GM12873 (cell line): ENCODE data around the gene FAN1.

Experiments used
- TF ChIP-seq, protein P1 (sequence below): IDR thresholded peaks from 2 replicates; pipeline ENCODE4 v1.5.1; 2012; ENCODE audit warnings: low read depth, mild to moderate bottlenecking, moderate library complexity, low read length, control low read depth; ENCODE audit not compliant: insufficient read depth; ENCODE audit errors: missing control alignments

FAN1 gene

DNA sequence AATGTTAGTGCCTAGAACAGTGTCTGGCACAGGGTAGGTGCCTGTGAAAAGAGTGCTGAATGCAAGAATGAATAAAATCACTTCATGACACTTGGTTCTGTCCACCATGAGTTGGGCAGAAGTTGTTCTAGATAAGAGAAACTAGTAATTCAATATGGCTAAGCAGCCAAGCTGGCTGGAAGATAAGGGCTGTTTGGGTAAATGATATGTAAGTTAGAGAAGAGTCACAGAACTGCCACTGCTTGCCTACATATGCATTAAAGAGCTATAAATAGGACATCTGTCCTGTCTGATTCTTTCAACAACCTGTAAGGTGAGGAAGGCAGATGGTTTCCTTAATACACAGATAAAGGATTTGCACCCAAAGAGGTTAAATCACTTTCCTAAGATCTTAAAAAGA, 74.6 kb downstream of the FAN1 start:
- TF ChIP-seq, protein P1, sequence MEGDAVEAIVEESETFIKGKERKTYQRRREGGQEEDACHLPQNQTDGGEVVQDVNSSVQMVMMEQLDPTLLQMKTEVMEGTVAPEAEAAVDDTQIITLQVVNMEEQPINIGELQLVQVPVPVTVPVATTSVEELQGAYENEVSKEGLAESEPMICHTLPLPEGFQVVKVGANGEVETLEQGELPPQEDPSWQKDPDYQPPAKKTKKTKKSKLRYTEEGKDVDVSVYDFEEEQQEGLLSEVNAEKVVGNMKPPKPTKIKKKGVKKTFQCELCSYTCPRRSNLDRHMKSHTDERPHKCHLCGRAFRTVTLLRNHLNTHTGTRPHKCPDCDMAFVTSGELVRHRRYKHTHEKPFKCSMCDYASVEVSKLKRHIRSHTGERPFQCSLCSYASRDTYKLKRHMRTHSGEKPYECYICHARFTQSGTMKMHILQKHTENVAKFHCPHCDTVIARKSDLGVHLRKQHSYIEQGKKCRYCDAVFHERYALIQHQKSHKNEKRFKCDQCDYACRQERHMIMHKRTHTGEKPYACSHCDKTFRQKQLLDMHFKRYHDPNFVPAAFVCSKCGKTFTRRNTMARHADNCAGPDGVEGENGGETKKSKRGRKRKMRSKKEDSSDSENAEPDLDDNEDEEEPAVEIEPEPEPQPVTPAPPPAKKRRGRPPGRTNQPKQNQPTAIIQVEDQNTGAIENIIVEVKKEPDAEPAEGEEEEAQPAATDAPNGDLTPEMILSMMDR, result no peak

DNA sequence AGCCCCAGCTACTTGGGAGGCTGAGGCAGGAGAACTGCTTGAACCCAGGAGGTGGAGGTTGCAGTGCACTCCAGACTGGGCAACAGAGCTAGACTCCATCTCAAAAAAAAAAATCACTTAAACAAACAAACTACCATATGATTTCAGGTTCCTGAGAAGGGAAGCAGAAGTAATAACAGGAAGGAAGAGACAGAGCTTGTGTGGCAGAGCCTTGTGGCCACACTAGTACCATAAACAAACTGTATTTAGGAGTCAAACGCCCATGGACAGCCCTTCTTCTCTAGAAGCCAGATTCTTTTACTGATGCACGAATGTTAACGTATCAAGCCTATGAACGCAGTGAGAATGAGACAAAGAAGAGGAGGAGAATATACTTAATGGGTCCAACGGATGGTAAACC, 75.7 kb downstream of the FAN1 start:
- TF ChIP-seq, protein P1, result no peak

DNA sequence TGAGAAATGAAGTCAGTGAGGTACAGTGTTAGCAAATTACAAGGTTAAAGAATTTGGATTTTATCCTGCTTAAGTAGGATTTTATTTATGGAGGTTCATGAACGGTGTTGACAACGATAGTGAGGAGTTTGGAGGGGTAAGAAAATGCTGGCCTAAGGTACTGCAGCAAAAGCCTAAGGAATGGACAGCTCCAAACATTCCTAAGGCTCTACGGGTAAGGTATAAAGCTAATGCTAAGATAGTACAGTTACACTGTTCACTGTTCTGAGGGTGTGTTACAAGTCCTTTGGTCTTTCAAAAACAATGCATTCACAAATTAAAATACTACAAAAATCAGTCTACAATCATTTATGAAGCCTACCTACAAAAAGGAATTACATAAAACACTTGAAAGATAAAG, 80.4 kb downstream of the FAN1 start:
- TF ChIP-seq, protein P1, result no peak

GRCh38 chr15:30984542-30984941, 80.8 kb downstream of the FAN1 start:
- TF ChIP-seq, protein P1, result no peak

DNA sequence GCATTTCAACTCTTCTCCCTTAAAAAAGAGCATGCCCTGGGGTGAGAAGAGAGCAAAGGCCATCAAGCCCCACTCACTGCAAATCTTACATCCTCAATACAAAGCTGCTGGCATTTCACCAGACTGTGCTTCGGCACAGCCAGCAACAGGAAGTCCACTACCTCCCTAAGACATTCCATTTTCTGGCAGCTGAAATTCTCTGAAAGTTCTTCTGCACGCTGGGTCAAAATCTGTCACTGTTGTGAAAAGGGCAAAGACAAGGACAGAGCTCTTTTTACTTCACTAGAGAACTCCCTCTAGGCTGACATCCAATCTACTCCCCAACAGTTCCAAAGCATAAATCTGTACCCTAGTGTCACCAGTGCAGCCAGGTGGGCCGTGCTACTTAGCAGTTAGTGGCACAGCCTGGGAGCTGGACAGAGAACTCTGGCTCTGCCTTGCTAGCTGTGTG, 81.4 kb downstream of the FAN1 start:
- TF ChIP-seq, protein P1, result no peak

- TF ChIP-seq, protein P1, result peak; percentile 18
These were observed 86.3 kb downstream of the FAN1 start for GRCh38 chr15:30990036-30990435.

DNA sequence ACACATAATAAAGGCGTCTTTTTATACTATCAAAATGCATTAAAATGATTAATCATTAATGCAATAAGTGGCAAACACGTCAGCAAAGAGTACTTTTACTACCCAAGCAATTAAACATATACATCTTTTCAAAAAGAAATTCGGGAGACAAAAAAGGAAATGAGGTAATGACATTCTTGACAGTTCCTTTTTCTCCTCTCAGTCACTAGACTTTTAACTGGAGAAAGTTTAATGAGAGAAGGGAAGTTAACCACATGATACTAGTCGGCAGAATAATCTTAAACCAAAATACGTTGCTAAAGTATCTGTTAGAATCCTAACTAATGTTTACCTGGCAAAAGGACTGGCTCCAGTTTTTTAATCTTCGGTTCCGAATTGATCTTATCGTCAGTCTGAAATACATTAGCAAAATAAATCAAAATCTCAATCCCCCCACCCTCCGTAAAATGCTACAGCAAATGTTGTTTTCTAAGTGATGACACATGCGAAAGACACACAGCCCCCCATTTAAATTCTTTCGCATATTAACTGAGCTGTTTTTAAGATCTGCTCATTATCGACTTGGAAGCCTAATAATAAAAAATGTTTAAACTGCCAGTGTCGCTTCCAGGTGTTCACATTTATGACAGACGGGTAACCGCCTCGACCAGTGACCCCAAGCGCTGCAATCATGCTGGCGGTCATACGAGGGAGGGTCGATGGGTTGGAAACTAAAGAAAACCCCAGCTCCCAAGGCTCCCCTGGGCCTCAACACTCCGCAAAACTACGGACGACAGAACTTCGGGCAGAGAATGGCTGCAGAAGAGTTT, 86.9 kb downstream of the FAN1 start:
- TF ChIP-seq, protein P1, result no peak
